Esophagus squamous epithelium (tissue), 4 donors: Measurements from ENCODE around the gene F3.

Source experiments
- POLR2A ChIP-seq, 4 donors: fragments of 450-650 bp; IDR thresholded peaks; one replicate each; pipeline ENCODE4 v1.6.1; 2017; ENCODE audit warnings: antibody characterized with exemption in 4 of 4, mild to moderate bottlenecking in 4 of 4, moderate library complexity in 3 of 4
- TF ChIP-seq, protein P1 (sequence below), 6 experiments: fragments of 450-650 bp in 4 of 6; fragments of 200-600 bp in 2 of 6; sonication (generic) in 2 of 6; IDR thresholded peaks; one replicate each; pipeline ENCODE4 v1.5.1; 2016 to 2019; ENCODE audit warnings: antibody characterized with exemption in 6 of 6, mild to moderate bottlenecking in 4 of 6, moderate library complexity in 4 of 6

DNA sequence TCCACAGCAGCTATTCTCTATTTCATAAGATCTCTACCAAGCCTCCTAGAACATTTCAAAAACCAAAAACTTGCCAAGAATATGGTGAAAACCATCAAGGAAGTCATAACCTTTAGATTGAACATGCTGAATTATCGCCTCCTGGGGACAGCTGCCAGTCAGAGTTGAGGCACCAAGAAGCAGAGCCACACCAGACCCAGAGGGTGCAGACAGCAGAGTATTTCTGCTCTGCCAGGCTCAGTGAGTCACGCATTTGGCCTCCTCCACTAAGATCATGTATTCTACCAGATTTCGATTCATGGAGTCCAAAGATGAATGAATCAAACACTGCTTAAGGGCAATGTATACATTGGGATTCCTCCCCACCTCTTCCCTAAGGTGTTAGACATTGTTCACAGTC lies 2.1 kb downstream of the F3 start:
- TF ChIP-seq, protein P1, sequence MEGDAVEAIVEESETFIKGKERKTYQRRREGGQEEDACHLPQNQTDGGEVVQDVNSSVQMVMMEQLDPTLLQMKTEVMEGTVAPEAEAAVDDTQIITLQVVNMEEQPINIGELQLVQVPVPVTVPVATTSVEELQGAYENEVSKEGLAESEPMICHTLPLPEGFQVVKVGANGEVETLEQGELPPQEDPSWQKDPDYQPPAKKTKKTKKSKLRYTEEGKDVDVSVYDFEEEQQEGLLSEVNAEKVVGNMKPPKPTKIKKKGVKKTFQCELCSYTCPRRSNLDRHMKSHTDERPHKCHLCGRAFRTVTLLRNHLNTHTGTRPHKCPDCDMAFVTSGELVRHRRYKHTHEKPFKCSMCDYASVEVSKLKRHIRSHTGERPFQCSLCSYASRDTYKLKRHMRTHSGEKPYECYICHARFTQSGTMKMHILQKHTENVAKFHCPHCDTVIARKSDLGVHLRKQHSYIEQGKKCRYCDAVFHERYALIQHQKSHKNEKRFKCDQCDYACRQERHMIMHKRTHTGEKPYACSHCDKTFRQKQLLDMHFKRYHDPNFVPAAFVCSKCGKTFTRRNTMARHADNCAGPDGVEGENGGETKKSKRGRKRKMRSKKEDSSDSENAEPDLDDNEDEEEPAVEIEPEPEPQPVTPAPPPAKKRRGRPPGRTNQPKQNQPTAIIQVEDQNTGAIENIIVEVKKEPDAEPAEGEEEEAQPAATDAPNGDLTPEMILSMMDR (IDR thresholded peaks at IDR 0.05): no peak
- no peak for TF ChIP-seq POLR2A (IDR thresholded peaks at IDR 0.05)
